ENCODE results near the gene QSOX1. TPM values are rescaled to one million over a fixed set of nuclear protein-coding genes. Genes with fewer than 3 reads are reported as not detected.
A peak's percentile ranks its signal among the peaks of the same experiment; 100 is the strongest.

The QSOX1 gene
- total and polyA plus RNA-seq, 9 of the 15 experiments (the other 6 are each of a cell fraction or from before 2014, with no cell fraction given), result 4.0 to 53.1 (median 15.0) TPM

- ChIA-PET CTCF (ENCODE audit: low intra/inter-chr PET ratio) (interaction anchor here (0.7 to 4.9 kb wide), 8 partner anchors 10 to 1836 kb away, joined by 3 to 26 read pairs (median 5); no protein-coding TSS in a partner anchor), POLR2A (interaction anchor here (0.6 to 3.7 kb wide), 11 partner anchors 9 to 976 kb away, joined by 3 to 23 read pairs (median 5); no protein-coding TSS in a partner anchor)
- H3K27ac ChIP-seq (ENCODE audit: extremely low read depth, low read depth, low read length), result no peak overlapping the region
- ATAC-seq (peak; percentile 68), FAIRE-seq (peak; percentile 99), DNase-seq (ENCODE audit: extremely low read depth in 1 of 4, low spot score in 3 of 4) (peak; percentile 78 to 82 (median 80))
- no peaks in the 10 kb centered on the region; the same call in 1 of the 2 replicates for H4K20me1 ChIP-seq (replicated peaks; ENCODE audit: control insufficient read depth, insufficient read depth, low read length)
- in situ Hi-C loops (cut with MboI), result no loop called here
- BruUV-seq (replicated peaks), result no TSS peak
- no peak overlapping the region for H3K9ac ChIP-seq (ENCODE audit: insufficient read depth in 1 of 2, low read depth in 2 of 2, low read length in 2 of 2)
- no peaks in the 10 kb centered on the region for H3K9me3 ChIP-seq (replicated peaks; ENCODE audit: control insufficient read depth, insufficient read depth, low read depth, low read length)
- no peaks in the 10 kb centered on the region for H3K4me1 ChIP-seq (replicated peaks in 1 of 2; ENCODE audit: control insufficient read depth in 2 of 2, insufficient read depth in 2 of 2, low read length in 2 of 2)
- no peak overlapping the region for H2AFZ ChIP-seq (ENCODE audit: low read depth, low read length)
- H3K9me1 ChIP-seq (ENCODE audit: control insufficient read depth, insufficient read depth, low read length), result no peaks in the 10 kb centered on the region
- no peak overlapping the region for H3K4me2 ChIP-seq (ENCODE audit: insufficient read depth, low read length)
- H3K4me3 ChIP-seq, result no peak overlapping the region
- H3K79me2 ChIP-seq (ENCODE audit: control insufficient read depth, insufficient read depth, low read length), result no peaks in the 10 kb centered on the region
- no peaks in the 10 kb centered on the region for H3K27me3 ChIP-seq (ENCODE audit: control insufficient read depth in 2 of 2, insufficient read depth in 2 of 2, low read length in 2 of 2)
- H3K36me3 ChIP-seq (ENCODE audit: control insufficient read depth, insufficient read depth, low read length), result no peaks in the 10 kb centered on the region
- intact Hi-C loops (cut with micrococcal nuclease), result loop anchor here (1.0 to 10.0 kb wide), 5 partner anchors 144 to 472 kb away; partner anchors contain the start of gene CEP350
- 20% methylated on average over 12 of the region's 12 CpGs for WGBS (ENCODE audit: insufficient coverage, low coverage, missing lambda C conversion rate)
- TF ChIP-seq RAD21 (CRISPR knock-in tag; conservative IDR thresholded peaks at IDR 0.05 in 1 of 2, IDR thresholded peaks at IDR 0.05 in 1 of 2) (peak; percentile 93 to 97), POLR2H (tag; IDR thresholded peaks at IDR 0.05; ENCODE audit: low read depth) (no peak), RBFOX2 (IDR thresholded peaks at IDR 0.05; ENCODE audit: low read depth, low read length) (no peak), SMARCC2 (IDR thresholded peaks at IDR 0.05; ENCODE audit: low read depth) (no peak), MNT (conservative IDR thresholded peaks at IDR 0.05) (no peak), ZNF589 (CRISPR knock-in tag; IDR thresholded peaks at IDR 0.05; ENCODE audit: low read depth) (no peak), MTF1 (CRISPR knock-in tag; IDR thresholded peaks at IDR 0.05; ENCODE audit: borderline replicate concordance) (no peak), RBM25 (IDR thresholded peaks at IDR 0.05; ENCODE audit: low read depth, low read length, severe bottlenecking) (no peak), CBFA2T3 (IDR thresholded peaks at IDR 0.05) (no peak), TBL1XR1 (IDR thresholded peaks at IDR 0.05; ENCODE audit: low read length in 2 of 2) (no peak), HMG20A (CRISPR knock-in tag; conservative IDR thresholded peaks at IDR 0.05) (no peak), ZNF184 (CRISPR knock-in tag; IDR thresholded peaks at IDR 0.05) (no peak), HLTF (IDR thresholded peaks at IDR 0.05) (no peak), ZFP1 (CRISPR knock-in tag; IDR thresholded peaks at IDR 0.05) (no peak), ZNF740 (CRISPR knock-in tag; IDR thresholded peaks at IDR 0.05) (0 out of 2 replicates have a peak, but pooled peaks have one; percentile 16), ZNF740 (tag; IDR thresholded peaks at IDR 0.05) (no peak)
- TF ChIP-seq, protein P1, sequence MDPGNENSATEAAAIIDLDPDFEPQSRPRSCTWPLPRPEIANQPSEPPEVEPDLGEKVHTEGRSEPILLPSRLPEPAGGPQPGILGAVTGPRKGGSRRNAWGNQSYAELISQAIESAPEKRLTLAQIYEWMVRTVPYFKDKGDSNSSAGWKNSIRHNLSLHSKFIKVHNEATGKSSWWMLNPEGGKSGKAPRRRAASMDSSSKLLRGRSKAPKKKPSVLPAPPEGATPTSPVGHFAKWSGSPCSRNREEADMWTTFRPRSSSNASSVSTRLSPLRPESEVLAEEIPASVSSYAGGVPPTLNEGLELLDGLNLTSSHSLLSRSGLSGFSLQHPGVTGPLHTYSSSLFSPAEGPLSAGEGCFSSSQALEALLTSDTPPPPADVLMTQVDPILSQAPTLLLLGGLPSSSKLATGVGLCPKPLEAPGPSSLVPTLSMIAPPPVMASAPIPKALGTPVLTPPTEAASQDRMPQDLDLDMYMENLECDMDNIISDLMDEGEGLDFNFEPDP (CRISPR knock-in tag; IDR thresholded peaks at IDR 0.05), result no peak
Observed at GRCh38 chr1:180178511-180179161, 24.0 kb downstream of the QSOX1 start.

Measured in K562 (cell line).